ENCODE data around the gene GMEB1.

The GMEB1 gene

GRCh38 chr1:28751315-28752060 lies 82.9 kb downstream of the GMEB1 start:
- no peak for DNase-seq (ENCODE audit: low read depth in 2 of 2)

GRCh38 chr1:28755701-28756100 lies 87.1 kb downstream of the GMEB1 start:
- DNase-seq (ENCODE audit: low read depth in 2 of 2), result no peak

- DNase-seq (ENCODE audit: low read depth in 2 of 2), result no peak
Measured at GRCh38 chr1:28756846-28757245, 88.3 kb downstream of the GMEB1 start.

GRCh38 chr1:28758420-28758819 lies 89.8 kb downstream of the GMEB1 start:
- DNase-seq (ENCODE audit: low read depth in 2 of 2), result no peak

GRCh38 chr1:28759257-28759656 lies 90.7 kb downstream of the GMEB1 start:
- DNase-seq (ENCODE audit: low read depth in 2 of 2), result no peak

GRCh38 chr1:28761189-28761588 lies 92.6 kb downstream of the GMEB1 start:
- no peak for DNase-seq (ENCODE audit: low read depth in 2 of 2)

DNA sequence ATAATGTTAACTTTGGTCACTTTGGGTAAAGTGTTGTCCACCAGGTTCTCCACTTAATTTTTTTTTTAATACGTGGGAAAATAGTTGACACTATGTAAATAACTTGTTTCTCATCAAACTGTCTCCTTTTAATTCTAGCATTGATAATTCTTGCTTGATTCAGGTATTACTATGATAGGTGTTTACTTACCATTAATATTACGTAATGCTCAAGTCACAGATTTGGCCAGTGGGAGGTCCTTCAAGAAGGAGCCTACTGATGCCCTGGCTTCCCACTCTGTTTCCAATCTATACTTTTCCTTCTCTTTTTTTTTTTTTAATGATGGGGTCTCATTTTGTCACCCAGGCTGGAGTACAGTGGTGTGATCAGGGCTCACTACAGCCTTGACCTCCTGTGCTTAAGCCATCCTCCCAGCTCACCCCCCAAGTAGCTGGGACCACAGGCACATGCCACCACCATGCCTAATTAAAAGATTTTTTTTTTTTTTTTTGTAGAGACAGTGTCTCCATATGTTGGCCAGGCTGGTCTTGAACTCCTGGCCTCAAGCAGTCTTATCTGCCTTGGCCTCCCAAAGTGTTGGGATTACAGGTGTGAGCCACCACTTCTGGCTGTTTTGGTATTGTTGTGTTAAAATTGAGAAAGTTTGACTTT lies 98.1 kb downstream of the GMEB1 start:
- DNase-seq (ENCODE audit: low read depth in 2 of 2), result no peak

Data from stimulated activated CD4-positive, alpha-beta T cell treated with anti-CD3 and anti-CD28 coated beads, Interleukin-1b, Interleukin-23, amount 100 ng/mL, for 4 hours (primary cell).